Measurements from ENCODE around the gene RNF168.
"Not testable (repeated sequence)": the region's sequence is repeated elsewhere in the genome, so short reads cannot be mapped to it uniquely, and the experiment has no call there.

DNA sequence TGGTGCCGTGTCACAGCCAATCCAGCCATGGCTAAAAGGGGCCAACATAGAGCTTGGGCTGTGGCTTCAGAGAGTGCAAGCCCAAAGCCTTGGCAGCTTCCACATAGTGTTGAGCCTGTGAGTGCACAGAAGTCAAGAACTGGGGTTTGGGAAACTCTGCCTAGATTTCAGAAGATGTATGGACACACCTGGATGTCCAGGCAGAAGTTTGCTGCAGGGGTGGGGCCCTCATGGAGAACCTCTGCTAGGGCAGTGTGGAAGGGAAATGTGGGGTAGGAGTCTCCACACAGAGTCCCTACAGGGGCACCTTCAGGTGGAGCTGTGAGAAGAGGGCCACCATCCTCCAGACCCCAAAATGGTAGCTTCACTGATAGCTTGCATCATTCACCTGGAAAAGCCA, 45.7 kb upstream of the RNF168 start:
- TF ChIP-seq, protein P1, sequence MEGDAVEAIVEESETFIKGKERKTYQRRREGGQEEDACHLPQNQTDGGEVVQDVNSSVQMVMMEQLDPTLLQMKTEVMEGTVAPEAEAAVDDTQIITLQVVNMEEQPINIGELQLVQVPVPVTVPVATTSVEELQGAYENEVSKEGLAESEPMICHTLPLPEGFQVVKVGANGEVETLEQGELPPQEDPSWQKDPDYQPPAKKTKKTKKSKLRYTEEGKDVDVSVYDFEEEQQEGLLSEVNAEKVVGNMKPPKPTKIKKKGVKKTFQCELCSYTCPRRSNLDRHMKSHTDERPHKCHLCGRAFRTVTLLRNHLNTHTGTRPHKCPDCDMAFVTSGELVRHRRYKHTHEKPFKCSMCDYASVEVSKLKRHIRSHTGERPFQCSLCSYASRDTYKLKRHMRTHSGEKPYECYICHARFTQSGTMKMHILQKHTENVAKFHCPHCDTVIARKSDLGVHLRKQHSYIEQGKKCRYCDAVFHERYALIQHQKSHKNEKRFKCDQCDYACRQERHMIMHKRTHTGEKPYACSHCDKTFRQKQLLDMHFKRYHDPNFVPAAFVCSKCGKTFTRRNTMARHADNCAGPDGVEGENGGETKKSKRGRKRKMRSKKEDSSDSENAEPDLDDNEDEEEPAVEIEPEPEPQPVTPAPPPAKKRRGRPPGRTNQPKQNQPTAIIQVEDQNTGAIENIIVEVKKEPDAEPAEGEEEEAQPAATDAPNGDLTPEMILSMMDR (IDR thresholded peaks at IDR 0.05) = not testable (repeated sequence)
- not testable (repeated sequence) for TF ChIP-seq EZH2, EZH2phosphoT487 (IDR thresholded peaks at IDR 0.05)
